Measurements from ENCODE around the gene BCL3.

BCL3 gene

DNA sequence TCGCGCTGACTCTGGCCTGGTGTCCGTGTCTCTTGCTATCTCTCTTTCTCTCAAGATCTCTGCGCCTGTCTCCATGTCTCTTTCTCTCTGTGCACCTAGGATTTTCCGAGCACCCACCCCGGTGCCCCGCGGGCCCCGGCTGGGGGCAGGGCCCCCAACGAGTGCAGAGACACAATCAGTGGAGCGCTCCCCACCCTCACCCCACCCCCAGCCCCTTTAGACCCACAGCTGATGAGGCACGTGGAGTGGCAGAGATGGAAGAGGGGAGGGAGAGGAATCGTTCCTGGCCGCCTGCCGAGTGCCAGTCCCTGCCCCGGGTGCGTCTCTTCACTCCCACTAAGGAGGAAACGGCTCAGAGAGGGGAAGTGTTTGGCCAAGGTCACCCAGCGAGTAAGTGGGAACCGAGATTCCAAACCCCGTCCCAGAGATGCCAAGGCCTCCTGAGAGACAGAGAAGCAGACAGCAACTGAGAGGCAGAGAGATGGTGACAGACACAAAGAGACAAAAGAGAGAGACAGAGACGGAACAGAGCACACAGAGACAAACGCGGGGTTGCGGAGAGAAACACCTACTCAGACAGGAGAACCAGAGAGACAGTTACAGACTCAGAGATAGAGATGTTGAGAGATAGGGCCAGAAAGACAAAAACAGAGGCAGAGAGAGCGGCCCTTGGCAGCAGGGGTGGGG is 626 bp upstream of the BCL3 start:
- TF ChIP-seq, protein P1, sequence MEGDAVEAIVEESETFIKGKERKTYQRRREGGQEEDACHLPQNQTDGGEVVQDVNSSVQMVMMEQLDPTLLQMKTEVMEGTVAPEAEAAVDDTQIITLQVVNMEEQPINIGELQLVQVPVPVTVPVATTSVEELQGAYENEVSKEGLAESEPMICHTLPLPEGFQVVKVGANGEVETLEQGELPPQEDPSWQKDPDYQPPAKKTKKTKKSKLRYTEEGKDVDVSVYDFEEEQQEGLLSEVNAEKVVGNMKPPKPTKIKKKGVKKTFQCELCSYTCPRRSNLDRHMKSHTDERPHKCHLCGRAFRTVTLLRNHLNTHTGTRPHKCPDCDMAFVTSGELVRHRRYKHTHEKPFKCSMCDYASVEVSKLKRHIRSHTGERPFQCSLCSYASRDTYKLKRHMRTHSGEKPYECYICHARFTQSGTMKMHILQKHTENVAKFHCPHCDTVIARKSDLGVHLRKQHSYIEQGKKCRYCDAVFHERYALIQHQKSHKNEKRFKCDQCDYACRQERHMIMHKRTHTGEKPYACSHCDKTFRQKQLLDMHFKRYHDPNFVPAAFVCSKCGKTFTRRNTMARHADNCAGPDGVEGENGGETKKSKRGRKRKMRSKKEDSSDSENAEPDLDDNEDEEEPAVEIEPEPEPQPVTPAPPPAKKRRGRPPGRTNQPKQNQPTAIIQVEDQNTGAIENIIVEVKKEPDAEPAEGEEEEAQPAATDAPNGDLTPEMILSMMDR (IDR thresholded peaks at IDR 0.05) = no peak

DNA sequence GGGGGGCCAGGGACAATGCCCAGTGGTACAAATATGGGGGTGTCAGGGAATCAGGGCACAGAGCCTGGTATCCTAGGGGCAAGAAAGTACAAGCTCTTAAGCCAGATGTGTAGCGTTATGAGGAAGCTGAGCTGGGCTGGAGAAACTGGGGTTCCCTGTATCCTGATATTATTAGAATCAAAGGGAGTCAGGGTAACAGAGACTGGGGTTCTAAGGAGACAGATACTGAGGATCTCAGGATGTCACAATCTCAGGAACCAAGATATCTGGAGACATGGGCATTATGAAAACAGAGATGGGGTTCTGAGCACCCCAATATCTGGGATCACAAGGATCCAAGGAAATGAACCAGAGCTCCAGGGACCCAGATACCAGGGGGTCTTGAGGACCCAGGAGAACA is 784 bp downstream of the BCL3 start:
- TF ChIP-seq, protein P1 (IDR thresholded peaks at IDR 0.05) = no peak

DNA sequence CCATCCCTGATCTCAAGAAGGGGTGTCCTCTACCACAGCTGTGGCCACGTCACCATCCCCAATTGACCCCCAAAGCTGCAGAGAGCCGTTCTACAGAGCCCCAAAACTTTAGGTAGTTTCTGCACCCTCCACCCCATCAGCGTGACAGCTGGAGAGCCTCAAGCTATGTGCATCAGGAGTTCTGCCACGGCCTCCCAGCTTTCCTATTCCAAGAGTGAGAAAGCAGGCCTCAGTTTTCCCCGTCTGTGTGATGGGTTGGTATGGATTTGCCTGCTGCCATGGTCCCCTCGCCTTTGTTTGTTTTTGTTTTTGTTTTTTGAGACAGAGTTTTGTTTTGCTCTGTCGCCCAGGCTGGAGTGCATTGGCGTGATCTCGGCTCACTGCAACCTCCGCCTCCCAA is 1.5 kb downstream of the BCL3 start:
- TF ChIP-seq, protein P1 (IDR thresholded peaks at IDR 0.05) = no peak

DNA sequence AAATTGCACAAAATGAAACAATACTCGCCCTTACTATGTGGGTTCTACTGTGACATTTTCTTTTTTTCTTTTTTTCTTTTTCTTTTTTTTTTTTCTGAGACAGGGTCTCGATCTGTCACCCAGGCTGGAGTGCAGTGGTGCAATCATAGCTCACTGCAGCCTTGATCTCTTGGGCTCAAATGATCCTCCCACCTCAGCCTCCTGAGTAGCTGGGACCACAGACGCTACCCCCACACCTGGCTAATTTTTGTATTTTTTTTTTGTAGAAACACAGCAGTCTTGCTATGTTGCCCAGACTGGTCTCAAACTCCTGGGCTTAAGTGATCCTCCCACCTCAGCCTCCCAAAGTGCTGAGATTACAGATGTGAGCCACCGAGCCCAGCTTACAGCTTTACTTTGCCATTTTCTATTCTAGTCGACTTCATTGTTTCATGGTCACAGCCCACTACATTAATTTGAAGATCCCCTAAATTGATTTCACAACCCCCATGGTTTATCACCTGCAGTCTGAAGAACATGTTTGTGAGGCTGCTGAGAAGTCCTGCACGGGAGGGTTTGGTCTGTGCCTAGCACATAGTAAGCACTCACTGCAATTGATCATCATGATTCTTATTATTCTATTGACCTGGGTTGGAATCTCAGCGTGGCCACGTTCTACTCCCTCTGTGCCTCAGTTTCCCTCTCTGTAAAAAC is 3.8 kb downstream of the BCL3 start:
- TF ChIP-seq, protein P1 (IDR thresholded peaks at IDR 0.05) = no peak

DNA sequence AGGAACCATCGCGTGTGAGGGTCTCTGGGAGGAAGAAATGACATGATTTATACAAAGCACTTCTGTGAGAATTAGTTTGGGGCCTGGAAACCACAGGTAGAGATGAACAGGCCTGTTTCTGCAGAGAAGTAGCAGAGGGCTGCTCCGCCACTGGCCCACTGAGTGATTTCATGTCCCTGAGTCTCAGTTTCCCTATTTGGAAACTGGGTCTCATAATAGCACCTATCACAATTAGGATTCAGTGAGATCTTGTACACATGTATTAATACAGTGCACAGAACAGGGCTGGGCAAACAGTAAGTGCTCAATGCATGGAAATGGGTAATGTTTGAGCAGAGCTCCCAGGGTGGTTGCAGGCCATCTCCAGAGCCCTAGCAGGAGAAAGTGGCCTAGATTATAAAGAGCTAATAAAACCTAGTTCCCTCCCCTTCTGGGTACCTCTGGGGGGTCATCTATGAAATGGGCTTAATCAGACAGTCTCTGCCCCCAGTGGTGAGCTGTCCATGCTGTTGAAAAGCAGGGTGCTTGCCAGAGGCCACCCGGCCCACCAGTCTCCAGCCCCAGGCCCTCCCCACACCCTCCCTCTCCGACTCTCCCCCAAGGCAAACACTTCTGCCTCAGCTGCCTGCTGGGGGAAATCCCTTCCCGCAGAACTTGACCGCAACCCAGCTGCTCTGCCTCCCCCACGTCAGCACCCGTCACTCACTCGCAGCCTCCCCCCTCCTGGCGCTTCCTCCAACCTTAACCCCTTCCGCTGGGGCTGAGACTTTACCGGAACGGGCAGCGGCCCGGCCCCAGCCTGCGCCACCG is 4.5 kb downstream of the BCL3 start:
- TF ChIP-seq, protein P1 (IDR thresholded peaks at IDR 0.05) = no peak

DNA sequence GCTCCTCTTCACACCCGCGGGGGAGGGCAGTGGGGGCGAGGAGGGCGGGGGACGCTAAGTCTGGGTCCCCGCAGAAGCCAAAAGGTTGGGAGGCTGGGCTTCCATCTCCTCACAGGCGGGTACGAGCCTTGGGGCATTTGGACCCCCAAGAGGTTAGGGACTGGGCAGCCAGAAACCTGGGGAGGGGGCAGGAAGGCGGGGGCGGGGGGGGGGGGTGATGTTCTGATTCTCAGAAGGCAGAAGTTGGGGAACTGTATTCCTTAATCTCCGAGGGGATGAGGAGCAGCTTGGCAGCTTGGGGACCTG is 5.1 kb downstream of the BCL3 start:
- TF ChIP-seq, protein P1 (IDR thresholded peaks at IDR 0.05) = no peak

DNA sequence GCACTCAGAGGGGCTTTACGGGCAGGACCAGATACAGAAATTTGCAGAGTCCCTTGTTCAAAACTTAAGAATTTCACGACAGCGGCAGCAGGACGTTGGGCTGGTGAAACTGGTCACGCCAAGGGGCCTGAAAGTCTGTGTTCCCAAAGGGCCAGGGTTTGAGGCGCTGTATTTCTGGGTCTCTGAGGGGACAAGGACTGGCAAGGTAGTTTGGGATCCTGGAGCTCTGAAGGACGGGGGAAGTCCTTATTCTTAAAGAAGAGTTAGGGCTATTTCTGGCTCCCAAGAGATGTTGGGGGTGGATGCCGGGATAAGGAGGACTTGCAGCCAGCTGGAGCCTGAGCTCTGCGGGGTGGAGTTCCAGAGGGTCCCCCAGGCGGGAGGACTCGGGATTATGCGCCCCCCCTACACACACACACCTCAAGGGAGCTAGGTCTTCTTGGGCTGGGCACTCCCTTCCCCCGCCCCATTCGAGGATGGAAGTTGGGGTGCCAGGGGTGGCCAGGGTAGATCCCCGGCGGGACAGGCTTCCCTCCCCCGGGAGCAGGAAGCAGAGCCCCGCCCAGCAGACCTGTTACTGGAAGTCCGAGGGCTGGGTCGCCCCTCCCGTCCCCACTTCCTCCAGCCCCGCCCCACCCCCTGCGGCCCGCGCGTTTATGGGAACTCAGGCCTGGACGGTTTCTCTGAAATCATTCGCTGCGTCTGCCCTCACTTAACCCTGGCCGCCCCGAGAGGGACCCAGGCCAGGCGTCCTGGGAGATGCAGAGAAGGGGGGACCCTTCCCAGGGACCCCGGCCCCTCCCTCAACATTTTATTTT is 5.6 kb downstream of the BCL3 start:
- TF ChIP-seq, protein P1 (IDR thresholded peaks at IDR 0.05) = no peak

Measured in LNCAP (cell line).